22Rv1 (cell line): Measurements from ENCODE around the gene PRDM2.

ENCODE experiments used
- ZFX ChIP-seq: fragments of 450-650 bp; IDR thresholded peaks from 2 replicates; pipeline ENCODE4 v1.6.1; 2017; ENCODE audit warnings: antibody characterized with exemption, borderline replicate concordance
- TF ChIP-seq, protein P1 (sequence below): fragments of 450-650 bp; IDR thresholded peaks from 2 replicates; pipeline ENCODE4 v1.5.1; 2017; ENCODE audit warnings: mild to moderate bottlenecking

DNA sequence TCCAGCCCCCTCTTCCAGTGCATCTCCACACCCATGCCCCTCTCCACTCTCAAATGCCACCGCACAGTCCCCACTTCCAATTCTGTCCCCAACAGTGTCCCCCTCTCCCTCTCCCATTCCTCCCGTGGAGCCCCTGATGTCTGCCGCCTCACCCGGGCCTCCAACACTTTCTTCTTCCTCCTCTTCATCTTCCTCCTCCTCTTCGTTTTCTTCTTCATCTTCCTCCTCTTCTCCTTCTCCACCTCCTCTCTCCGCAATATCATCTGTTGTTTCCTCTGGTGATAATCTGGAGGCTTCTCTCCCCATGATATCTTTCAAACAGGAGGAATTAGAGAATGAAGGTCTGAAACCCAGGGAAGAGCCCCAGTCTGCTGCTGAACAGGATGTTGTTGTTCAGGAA is 80.8 kb downstream of the PRDM2 start:
- TF ChIP-seq, protein P1, sequence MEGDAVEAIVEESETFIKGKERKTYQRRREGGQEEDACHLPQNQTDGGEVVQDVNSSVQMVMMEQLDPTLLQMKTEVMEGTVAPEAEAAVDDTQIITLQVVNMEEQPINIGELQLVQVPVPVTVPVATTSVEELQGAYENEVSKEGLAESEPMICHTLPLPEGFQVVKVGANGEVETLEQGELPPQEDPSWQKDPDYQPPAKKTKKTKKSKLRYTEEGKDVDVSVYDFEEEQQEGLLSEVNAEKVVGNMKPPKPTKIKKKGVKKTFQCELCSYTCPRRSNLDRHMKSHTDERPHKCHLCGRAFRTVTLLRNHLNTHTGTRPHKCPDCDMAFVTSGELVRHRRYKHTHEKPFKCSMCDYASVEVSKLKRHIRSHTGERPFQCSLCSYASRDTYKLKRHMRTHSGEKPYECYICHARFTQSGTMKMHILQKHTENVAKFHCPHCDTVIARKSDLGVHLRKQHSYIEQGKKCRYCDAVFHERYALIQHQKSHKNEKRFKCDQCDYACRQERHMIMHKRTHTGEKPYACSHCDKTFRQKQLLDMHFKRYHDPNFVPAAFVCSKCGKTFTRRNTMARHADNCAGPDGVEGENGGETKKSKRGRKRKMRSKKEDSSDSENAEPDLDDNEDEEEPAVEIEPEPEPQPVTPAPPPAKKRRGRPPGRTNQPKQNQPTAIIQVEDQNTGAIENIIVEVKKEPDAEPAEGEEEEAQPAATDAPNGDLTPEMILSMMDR, result no peak
- no peak for TF ChIP-seq ZFX
